ENCODE results near the gene TOB2.
"Not testable (repeated sequence)": the region's sequence is repeated elsewhere in the genome, so short reads cannot be mapped to it uniquely, and the experiment has no call there.

The TOB2 gene

DNA sequence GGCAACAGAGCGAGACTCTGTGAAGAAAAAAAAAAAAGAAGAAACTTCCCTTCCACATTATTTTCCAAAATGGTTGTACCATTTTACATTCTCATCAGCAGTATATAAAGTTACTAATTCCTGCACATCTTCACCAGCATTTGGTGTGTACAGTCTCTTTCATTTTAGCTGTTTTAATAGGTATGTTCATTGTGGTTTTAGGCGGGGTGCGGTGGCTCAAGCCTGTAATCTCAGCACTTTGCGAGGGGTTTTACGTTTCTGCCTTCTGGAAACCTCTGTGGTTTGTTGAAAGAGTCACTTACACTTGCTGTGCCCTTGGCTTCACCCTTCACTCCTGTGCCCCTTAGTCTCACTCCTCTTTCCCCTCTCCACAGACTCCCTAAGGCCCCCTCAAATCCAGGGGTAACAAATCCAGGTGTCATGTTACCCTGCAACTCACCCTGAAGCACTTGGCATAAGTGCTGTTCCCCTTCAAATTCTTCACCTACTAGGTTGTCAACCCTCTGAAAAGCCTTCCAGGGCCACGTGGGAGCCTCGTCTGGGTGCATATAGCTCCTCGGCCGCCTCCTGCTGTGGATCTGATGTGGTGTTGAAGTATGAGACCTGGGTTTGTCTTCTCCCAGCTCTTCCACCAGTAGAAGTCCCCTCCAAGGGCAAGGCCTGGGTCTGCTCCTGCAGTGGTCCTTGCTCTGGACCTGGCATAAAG lies 20.8 kb downstream of the TOB2 start:
- no peak for DNase-seq

DNA sequence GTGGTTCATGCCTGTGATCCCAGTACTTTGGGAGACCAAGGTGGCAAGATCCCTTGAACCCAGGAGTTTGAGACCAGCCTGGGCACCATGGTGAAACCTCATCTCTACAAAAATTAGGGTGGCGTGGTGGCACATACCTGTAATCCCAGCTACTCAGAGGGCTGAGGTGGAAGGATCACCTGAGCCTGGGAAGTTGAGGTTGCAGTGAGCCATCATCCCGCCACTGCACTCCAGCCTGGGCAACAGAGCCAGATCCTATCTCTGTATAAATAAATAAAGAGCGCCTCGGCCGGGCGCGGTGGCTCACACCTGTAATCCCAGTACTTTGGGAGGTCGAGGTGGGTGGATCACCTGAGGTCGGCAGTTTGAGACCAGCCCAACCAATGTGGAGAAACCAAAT lies 27.9 kb downstream of the TOB2 start:
- DNase-seq, result no peak

DNA sequence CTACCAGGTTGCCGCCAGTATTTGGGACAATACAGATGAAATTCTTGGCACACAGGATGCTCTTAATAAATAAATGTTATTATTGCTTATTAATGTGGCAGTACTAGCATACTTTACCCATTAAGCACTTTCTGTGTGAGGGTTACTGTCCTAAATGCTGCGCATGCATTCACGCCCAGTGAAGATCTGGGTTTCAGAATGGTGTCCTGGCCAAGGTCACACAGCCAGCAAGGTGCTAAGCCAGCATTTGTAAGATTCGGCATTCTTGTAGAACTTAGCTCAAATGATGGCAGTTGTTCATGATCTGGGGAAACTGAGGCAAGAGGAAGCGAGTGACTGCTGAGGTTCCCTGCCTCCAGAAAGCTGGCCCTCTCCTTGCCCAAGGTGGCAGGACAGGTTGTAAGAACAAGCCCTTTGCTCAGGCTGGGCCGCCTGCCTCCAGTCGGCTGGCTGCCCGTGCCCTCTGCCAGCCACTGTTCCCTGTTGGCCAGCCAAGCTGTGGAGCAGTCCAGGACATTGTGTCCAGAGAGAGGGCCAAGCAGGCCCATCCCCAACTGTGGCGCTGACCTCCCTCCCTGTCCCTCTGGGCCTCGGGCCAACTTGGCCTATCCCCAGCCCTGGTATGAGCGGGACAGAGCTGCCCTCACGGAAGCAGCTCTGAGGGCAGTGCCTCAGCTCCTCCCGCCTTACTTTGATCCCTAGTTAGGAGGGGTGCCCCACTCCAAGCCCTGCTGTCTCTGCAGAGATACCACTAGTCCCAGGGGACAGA lies 28.8 kb downstream of the TOB2 start:
- DNase-seq, result no peak

DNA sequence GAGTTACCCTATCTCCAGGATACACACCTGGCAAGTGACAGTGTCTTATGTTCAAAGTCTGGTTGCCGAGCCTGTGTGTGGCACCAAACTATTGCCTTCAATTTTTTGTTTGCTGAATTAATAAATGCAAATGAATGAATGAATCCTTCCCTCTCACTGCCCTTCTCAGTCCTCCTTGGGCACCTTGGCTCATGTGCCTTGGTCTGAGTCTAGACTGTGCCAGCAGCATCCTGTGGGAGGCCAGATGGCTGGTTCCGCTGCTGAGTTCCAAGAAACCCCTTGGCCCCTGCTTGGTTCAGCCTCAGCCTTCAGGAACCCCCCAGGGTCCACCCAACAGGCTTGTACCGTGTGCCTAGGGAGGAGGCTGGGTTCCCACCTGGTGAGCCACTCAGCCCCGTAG lies 31.0 kb downstream of the TOB2 start:
- no peak for DNase-seq

DNA sequence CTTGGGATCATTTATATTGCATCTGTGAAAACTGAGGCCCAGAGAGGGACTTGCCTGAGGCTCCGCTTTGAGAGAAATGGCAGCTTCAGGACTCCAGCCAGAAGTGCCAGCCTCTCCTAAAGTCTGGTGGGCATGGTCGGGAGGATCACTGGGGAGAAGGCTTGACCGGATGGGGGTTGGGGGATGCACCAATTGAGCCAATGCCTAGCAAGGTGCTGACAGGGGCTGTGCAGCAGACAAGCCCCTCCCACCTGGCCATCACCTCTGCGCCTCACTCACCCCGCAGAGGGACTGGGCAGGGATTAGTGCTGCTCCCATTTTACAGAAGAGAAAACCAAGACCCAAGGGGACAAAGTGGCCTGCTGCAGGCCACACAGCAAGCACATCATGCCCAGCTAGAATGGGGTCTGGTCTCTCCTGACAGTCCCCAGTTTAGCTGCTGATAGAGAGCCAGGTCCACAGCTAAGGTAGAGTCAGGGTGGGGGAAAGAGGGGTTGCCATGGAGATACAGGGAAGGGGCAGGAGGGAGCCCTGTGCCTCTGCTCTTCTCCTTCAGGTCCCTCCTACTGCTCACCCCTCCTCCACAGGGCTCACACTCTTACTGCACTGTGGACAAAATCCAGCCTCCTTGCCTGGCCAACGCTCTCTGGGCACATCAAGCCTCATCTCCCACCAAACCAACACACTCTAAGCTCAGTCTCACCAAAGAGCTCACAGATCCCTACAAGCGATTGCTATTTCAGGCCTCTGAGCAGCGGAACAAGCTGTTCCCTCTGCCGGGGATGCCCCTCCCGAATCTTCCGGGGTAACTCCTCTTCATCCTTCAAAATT lies 35.4 kb downstream of the TOB2 start:
- DNase-seq, result peak in 1 of 3 experiments; percentile 1

DNA sequence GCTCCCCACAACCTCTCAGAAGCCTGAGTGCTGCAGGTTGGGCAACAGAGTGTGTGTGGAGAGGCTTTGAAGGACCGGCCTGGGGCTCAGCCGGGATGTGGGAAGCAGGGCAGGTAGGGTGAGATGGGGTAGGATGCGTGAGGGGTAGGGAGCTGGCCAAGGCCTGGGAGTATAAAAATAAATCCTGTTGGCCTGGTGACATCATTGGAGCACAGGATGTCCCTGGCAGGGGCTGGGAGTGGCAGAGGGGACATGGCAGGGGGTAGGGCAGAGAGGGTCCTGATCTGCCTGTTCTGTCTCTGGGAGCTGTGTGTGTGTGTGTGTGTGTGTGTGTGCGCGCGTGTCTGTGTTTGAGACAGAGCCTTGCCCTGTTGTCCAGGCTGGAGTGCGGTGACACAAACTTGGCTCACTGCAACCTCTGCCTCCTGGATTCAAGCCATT lies 36.3 kb downstream of the TOB2 start:
- DNase-seq, result no peak

DNA sequence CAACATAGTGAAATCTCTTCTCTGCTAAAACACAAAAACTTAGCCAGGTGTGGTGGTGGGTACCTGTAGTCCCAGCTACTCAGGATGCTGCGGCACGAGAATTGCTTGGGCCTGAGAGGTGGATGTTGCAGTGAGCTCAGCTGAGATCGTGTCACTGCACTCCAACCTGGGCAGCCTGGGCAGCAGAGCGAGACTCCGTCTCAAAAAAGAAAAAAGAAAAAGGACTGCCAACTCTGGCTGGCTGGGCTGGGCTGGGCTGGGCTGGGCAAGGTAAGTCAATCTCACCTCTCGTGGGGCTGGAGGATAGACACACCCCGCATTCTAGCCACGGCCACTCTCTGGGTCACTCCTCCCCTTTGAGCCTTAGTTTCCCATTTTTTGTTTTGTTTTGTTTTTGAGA lies 37.9 kb downstream of the TOB2 start:
- DNase-seq, result no peak

DNA sequence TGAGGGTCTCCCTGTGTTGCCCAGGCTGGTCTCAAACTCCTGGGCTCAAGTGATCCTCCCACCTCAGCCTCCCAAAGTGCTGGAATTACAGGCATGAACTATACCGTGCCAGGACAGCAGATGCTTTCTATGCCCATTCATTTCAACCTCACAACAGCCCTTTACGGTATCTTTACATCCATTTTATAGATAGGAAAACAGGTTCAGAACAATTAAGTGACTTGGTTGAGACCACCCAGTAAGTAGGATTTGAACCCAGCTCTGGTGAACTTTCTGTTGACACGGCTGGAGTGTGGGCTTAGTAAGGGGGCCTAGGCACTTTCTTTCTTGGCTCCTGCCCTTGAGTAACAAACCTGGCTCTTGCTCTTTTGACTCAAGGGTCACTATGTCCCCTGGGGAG lies 39.2 kb downstream of the TOB2 start:
- DNase-seq, result no peak

DNA sequence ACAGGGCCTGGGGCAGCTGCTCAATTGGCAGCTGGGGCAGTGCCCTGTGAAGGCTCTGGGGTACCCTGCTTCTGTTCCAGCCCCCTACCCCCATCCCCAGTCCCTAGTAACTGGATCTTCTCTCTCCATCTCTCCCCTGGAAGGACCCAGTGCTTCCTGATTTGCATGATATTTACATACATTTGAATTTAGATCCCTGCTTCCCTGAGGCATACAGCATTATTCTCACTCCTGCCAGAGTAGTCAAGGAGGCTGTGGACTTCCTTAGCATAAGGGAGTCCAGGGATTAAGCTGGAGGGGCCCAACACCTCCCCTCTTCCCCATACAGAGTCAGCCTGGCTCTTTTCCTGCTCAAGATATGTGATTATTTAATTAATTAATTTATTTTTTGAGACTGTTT lies 40.2 kb downstream of the TOB2 start:
- DNase-seq, result no peak

DNA sequence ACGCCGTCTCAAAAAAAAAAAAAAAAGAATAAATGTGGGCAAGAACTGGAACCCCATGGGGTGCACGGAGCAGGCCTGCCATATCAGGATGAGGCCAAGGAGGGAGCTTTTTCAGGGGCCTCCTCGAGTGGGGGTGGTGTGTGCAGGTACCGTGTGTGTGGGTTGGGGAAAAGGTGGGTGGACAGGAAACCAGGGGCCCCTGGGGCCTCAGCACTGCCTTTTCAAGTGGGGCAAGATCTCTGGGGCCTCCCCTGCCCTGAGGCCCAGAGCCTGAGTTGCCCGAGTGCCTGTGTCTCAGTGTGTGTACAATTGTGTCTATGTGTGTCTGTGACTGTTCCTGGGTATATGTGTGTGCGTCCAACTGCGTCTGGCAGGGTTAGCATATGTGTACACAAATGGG lies 41.0 kb downstream of the TOB2 start:
- DNase-seq, result no peak

DNA sequence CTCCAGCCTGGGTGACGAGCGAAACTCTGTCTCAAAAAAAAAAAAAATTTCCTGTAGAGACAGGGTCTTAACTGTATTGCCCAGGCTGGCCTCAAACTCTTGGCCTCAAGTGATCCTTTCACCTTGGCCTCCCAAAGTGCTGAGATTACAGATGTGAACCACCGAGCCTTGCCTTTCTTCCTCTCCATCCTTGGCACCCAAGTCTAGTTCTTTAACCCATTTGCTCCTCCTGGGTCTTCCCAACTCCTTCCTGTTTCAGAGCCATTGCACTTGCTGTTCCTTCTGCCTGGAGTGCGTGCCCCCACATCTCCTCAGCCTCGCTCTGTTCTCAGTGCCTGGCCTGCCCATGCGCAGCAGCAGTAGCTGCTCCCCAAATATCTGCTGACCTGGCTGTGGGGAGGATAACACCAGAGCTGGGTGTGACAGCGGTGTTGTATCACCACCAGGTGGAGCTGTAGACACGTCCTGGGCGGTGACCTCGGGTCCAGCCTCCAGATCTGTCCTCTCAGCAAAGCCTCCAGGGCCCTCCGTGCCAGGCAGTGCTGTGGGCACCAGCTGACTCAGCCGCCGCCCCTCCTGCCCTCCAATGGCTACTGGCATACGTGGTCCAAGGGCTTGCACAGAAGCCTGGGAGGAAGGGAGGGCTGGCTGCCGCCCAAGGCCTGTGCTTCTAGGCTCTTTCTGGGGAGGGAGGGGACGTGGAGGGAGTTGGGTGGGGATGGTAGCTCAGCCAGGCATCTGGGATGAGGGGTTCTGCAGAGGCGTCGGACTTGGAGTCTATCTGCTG lies 42.9 kb downstream of the TOB2 start:
- peak; percentile 50 to 77 (median 52) for DNase-seq

DNA sequence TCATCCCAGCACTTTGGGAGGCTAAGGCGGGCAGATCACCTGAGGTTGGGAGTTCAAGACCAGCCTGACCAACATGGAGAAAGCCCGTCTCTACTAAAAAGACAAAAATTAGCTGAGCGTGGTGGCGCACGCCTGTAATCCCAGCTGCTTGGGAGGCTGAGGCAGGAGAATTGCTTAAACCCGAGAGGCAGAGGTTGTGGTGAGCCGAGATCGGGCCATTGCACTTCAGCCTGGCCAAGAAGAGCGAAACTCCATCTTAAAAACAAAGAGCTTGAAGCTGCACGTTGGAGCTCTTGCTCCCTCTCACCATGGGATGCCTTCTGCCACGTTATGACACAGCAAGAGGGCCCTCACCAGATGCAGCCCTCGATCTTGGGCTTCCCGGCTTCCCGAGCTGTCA lies 43.8 kb downstream of the TOB2 start:
- not testable (repeated sequence) for DNase-seq

DNA sequence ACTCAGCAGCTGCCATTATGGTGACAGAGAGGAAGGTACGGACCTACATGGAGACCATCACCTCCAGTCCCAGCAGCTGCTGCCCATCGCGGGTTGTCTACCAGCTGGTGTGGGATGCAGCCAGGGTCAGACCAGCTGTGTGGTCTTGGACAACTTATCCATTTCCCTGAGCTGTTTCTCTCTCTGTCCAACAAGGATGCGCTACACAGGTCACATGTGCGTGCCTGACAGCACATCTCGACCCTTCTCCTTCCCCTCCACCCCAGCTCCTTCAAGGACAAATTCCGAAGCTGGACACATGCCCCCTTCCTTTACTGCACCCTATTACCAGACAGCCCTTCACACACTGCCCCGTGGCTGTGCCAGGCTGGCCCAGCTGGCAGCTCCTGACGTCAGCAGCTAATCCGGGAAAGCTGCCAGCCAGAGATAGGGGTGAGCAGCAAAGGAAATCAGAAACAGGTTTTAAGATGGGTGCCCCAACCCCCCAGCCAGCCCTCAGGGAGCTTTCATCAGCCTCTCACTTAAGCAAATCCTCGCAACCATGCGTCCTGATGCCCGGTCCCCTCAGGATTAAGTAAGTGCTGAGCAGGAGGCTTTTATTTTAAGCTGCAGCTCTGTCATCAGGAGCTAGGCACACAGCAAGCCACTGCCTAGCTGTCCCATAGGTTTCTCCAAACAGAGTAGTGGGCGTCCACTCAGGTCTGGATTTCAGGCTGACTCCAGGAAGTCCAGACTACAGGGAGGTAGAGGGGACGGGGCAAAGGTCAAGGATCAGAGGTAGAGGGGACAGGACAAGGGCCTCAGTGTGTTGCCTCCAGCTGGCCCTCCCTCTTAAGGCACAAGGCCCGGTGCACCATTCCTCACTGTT lies 44.6 kb downstream of the TOB2 start:
- no peak for DNase-seq

DNA sequence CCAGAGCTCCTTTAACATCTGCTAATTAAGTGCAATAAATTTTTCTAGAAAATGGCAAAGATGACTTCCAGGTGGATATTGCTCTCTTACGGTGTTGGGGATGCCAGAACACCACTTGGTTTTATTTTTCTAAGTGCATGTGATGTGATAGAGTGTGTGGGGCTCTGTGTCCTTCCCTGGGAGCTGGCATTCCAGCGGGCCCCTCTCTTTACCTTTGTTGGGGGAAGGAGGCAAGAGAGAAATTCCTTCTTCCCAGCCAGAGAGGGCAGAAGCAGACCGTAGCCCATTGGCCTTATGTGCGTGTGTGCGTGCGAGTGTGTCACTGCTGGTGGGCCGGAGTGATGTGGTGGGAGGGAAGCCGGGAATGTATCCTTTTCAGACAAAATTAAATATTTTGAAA lies 47.7 kb downstream of the TOB2 start:
- no peak for DNase-seq

DNA sequence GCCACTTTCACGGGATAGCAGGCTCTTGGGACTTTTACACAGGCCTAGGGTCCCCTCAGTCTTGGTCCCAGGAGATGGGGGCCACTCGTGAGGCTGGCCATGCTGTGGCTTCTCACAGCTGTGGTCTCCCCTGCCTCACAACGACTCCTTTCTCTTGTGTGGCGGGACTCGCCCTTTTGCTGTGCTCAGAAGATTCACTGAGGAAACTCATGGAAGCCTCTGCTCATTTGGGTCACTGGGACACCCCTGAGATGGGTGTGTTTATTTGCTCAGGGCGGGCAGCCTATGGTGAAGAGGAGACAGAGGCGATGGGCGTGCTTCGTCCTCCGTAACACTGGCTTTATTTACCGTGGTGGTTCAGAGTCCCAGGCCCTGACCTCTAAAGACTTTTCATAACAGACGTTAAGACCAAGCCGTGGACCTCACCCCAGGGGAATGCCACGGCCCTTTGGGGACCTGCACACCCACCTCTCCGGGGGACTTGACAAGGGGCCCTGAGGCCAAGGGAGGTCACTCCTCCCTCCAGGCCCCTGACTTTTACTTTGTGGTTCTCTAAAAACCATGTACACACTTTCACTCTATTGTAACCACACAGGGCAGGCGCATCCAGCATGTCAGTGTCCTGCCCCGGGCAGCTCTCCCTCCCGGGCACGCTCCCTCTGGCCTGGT lies 49.3 kb downstream of the TOB2 start:
- no peak for DNase-seq

DNA sequence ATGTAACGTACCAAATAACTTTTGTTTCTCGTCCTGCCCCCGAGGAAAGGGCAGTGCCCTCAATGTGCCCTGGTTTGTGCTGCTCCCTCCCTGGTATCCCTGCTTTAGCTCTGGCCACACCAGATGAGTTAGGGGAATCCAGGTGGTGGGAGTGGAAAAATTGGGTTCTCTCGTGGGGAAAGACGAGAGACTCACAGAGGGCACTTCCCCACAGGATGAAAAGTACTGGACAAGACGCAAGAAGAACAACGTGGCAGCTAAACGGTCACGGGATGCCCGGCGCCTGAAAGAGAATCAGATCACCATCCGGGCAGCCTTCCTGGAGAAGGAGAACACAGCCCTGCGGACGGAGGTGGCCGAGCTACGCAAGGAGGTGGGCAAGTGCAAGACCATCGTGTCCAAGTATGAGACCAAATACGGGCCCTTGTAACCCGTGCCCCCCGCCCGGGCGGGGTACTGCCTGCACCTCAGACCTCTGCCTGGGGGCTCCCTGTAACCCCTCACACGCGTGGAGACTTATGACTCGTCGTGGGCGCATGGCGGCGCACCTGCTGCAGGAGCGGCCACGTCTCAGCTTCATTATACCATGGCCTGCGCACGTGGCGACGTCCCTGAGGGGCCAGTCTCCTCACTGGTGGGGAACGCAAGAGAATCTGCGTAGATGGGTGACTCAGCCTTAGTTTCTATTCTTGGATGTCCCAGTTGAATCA lies 50.9 kb downstream of the TOB2 start:
- no peak for DNase-seq

DNA sequence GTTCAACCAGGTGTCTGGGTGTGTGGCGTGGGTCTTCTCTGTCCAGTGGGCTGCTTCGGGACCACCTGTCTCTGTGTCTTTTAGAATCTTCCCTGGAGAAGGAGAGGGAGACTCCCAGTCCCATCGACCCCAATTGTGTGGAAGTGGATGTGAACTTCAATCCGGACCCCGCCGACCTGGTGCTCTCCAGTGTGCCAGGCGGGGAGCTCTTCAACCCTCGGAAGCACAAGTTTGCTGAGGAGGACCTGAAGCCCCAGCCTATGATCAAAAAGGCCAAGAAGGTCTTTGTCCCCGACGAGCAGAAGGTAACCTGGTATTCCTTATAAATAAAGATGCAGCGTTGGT lies 52.6 kb downstream of the TOB2 start:
- DNase-seq, result no peak

DNA sequence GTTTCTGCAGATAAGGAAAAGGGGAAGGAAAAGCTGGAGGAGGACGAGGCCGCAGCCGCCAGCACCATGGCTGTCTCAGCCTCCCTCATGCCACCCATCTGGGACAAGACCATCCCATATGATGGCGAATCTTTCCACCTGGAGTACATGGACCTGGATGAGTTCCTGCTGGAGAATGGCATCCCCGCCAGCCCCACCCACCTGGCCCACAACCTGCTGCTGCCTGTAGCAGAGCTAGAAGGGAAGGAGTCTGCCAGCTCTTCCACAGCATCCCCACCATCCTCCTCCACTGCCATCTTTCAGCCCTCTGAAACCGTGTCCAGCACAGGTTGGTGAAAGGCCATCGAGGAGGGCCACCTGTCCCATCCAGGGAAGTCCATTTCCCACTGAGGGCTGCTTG lies 59.3 kb downstream of the TOB2 start:
- no peak for DNase-seq

DNA sequence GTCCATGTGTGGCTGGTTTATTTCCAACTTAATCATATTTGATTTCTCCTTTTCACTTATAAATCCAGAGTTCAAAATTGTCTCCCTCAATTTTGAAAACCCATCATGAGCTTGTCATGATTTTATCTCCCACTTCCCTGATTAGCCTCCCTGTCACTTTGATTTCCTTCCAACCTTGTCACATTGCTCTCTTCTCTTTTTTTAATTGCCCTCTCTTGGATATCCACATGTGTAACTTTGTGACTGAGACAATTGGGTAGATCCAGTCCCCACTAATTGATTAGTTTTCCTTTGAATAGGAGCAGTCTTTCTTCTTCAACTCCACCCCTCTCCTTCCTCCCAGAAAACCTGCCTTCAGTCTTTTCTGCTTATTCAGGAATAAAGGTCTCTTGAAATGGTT lies 62.5 kb downstream of the TOB2 start:
- DNase-seq, result no peak

Data from NCI-H1417 (cell line).